OCI-LY1 (cell line): ENCODE data around the gene ERG.

Source experiments
- EZH2 ChIP-seq: fragments of 200-600 bp; sonication (generic), shearing (Covaris generic); IDR thresholded peaks from 2 replicates; pipeline ENCODE4 v1.8.0; 2017; ENCODE audit warnings: borderline replicate concordance, mixed run types, mild to moderate bottlenecking, antibody characterized with exemption, low read length, moderate library complexity, mixed read lengths
- TF ChIP-seq, protein P1 (sequence below): fragments of 200-600 bp; sonication (generic), shearing (Covaris generic); IDR thresholded peaks from 2 replicates; pipeline ENCODE4 v1.5.1; 2017; ENCODE audit warnings: mild to moderate bottlenecking, antibody characterized with exemption, low read length, moderate library complexity, mixed read lengths

DNA sequence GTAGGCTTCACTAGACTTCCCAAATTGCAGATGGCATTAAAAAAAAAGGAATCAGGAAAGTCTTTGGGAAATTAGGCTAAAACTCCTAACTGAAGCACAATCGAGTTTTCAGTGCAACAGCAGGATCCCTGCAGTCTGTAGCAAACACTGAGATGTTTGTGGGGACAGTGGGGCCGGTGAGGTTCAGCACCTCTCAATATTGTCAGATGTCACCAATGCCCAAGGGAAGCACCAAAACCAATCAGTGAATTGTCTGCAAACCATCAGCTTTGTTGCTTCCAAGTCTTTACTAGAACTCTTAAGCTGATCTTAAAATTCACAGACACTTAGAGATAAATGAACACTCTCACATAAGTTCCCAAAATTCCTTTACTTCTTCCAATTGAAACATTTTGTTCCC, 2.6 kb downstream of the ERG start:
- TF ChIP-seq, protein P1, sequence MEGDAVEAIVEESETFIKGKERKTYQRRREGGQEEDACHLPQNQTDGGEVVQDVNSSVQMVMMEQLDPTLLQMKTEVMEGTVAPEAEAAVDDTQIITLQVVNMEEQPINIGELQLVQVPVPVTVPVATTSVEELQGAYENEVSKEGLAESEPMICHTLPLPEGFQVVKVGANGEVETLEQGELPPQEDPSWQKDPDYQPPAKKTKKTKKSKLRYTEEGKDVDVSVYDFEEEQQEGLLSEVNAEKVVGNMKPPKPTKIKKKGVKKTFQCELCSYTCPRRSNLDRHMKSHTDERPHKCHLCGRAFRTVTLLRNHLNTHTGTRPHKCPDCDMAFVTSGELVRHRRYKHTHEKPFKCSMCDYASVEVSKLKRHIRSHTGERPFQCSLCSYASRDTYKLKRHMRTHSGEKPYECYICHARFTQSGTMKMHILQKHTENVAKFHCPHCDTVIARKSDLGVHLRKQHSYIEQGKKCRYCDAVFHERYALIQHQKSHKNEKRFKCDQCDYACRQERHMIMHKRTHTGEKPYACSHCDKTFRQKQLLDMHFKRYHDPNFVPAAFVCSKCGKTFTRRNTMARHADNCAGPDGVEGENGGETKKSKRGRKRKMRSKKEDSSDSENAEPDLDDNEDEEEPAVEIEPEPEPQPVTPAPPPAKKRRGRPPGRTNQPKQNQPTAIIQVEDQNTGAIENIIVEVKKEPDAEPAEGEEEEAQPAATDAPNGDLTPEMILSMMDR = no peak
- no peak for TF ChIP-seq EZH2
